ENCODE data around the gene AXIN2. TPM values are rescaled to one million over a fixed set of nuclear protein-coding genes. Genes with fewer than 3 reads are reported as not detected.

The AXIN2 gene, protein sequence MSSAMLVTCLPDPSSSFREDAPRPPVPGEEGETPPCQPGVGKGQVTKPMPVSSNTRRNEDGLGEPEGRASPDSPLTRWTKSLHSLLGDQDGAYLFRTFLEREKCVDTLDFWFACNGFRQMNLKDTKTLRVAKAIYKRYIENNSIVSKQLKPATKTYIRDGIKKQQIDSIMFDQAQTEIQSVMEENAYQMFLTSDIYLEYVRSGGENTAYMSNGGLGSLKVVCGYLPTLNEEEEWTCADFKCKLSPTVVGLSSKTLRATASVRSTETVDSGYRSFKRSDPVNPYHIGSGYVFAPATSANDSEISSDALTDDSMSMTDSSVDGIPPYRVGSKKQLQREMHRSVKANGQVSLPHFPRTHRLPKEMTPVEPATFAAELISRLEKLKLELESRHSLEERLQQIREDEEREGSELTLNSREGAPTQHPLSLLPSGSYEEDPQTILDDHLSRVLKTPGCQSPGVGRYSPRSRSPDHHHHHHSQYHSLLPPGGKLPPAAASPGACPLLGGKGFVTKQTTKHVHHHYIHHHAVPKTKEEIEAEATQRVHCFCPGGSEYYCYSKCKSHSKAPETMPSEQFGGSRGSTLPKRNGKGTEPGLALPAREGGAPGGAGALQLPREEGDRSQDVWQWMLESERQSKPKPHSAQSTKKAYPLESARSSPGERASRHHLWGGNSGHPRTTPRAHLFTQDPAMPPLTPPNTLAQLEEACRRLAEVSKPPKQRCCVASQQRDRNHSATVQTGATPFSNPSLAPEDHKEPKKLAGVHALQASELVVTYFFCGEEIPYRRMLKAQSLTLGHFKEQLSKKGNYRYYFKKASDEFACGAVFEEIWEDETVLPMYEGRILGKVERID
- 0.69 to 1.5 TPM (median 1.1 TPM) in 5 replicates for total RNA-seq (2022; extraction: Qiagen RNA extraction; ENCODE audit: low read depth)

DNA sequence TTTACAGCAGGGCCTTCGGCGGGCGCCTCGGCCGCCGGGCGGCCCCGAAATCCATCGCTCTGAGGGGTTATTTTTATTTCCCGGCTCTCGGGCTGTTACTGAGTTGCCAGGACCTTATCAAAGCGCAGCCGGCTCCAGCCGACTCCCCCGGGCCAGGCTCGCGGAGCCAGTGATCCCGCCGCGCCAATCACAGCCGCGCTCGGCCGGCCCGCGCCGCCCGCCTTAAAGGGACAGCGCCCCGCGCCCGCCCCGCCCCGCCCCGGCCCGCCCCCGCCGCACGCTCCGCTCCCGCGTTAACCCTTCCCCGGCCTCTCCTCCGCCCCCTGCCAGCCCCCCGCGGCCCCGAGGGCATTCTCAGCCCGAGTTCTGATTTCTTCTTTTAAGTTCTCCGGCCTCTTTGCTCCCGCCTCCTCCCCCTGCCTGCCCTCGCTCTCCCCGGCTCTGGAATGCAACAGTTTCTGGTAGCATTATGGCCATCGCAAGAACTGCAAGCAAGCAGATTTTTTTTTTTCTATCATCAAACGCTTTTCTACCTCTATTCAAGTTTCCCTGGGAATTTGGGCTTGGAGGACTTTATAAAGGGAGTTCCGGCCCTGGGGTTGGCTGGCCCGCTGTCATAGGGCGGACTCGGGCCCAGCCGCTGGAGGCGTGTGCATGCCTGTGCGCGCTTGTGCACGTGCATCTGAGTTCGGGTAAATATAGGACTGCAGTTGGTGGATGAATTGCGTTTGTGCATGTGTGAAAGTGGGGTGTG, at the start of gene AXIN2:
AXIN2 (minus strand) TSS at position 197 of the 754 bp plus-strand sequence. CDS start 3,028 bp downstream, outside the sequence.

